GM12892 (cell line): ENCODE data around the gene SULT1A3.
"Not testable (repeated sequence)": the region's sequence is repeated elsewhere in the genome, so short reads cannot be mapped to it uniquely, and the experiment has no call there.

Source experiments
- POLR2A ChIP-seq: IDR thresholded peaks from 2 replicates; pipeline ENCODE4 v1.6.1; 2011; ENCODE audit warnings: low read depth, low read length, control low read depth
- POLR2AphosphoS5 ChIP-seq: IDR thresholded peaks from 2 replicates; pipeline ENCODE4 v1.6.1; 2011; ENCODE audit warnings: low read depth, low read length, control low read depth

DNA sequence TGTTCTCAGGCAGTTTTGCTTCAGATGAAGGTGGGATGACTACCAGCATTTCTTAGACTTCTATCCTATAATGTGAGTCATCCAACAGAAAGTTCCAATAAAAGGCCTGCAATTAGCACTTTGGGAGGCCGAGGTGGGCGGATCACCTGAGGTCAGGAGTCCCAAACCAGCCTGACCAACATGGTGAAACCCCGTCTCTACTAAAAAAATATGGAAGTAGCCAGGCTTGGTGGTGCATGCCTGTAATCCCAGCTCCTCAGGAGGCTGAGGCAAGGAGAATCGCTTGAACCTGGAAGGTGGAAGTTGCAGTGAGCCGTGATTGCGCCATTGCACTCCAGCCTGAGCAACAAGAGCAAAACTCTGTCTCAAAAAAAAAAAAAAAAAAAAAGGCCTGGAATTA, 22.2 kb upstream of the SULT1A3 start:
- not testable (repeated sequence) for TF ChIP-seq POLR2A, POLR2AphosphoS5
